HEK293 (cell line): ENCODE results near the gene ZNF853.

Experiments
- CTCF ChIA-PET: fragments of 350-600 bp; formaldehyde crosslinking; extraction: SDS; loops from one replicate; lab custom pipeline; 2021; ENCODE audit warnings: antibody characterized with exemption; lab: Yijun Ruan, JAX
- POLR2A ChIA-PET: fragments of 300-600 bp; formaldehyde crosslinking; extraction: SDS; loops from one replicate; lab custom pipeline; 2020; ENCODE audit warnings: antibody characterized with exemption, inconsistent platforms; lab: Yijun Ruan, JAX
- H3K27ac ChIP-seq: fragments of 200-500 bp; sonication (Bioruptor generic); 2 replicates; pipeline ENCODE4 v1.5.1; 2014; ENCODE audit warnings: low read depth, low read length, control low read depth, inconsistent platforms; ENCODE audit errors: extremely low read depth
- H3K36me3 ChIP-seq, 2 experiments: fragments of 200-500 bp in 1 of 2; sonication (Bioruptor generic) in 1 of 2; 1 replicate in 1 of 2; 2 replicates in 1 of 2; pipeline ENCODE4 v1.5.1; 2014 to 2017; ENCODE audit warnings: inconsistent platforms in 2 of 2, low read length in 2 of 2; ENCODE audit not compliant: control insufficient read depth in 2 of 2, insufficient read depth in 1 of 2
- H3K4me1 ChIP-seq: fragments of 200-500 bp; sonication (Bioruptor generic); 2 replicates; pipeline ENCODE4 v1.5.1; 2014; ENCODE audit warnings: mild to moderate bottlenecking, low read length, inconsistent platforms; ENCODE audit not compliant: control insufficient read depth, insufficient read depth
- H3K4me3 ChIP-seq: 2 replicates; pipeline ENCODE4 v1.5.1; 2011; ENCODE audit warnings: low read depth, mild to moderate bottlenecking, control low read depth, low read length, moderate library complexity
- H3K9me3 ChIP-seq: fragments of 200-500 bp; sonication (Bioruptor generic); 2 replicates; pipeline ENCODE4 v1.5.1; 2014; ENCODE audit warnings: low read depth, low read length, inconsistent platforms; ENCODE audit not compliant: control insufficient read depth, insufficient read depth
- ATF2 ChIP-seq: fragments of 450-650 bp; formaldehyde crosslinking; IDR thresholded peaks from 2 replicates; pipeline ENCODE4 v1.5.1; 2016; ENCODE audit warnings: missing biosample characterization, missing genetic modification characterization, low read depth
- GLIS2 ChIP-seq: fragments of 450-650 bp; formaldehyde crosslinking; IDR thresholded peaks from 2 replicates; pipeline ENCODE4 v1.5.1; 2016; ENCODE audit warnings: missing biosample characterization, missing genetic modification characterization
- PRDM10 ChIP-seq: fragments of 450-650 bp; formaldehyde crosslinking; IDR thresholded peaks from 2 replicates; pipeline ENCODE4 v1.5.1; 2016; ENCODE audit warnings: missing biosample characterization, missing genetic modification characterization
- ZBTB1 ChIP-seq: fragments of 450-650 bp; formaldehyde crosslinking; IDR thresholded peaks from 2 replicates; pipeline ENCODE4 v1.5.1; 2016; ENCODE audit warnings: missing biosample characterization, missing genetic modification characterization
- ZNF26 ChIP-seq: fragments of 450-650 bp; formaldehyde crosslinking; IDR thresholded peaks from 2 replicates; pipeline ENCODE4 v1.5.1; 2016; ENCODE audit warnings: missing biosample characterization, missing genetic modification characterization
- ZNF354C ChIP-seq: fragments of 450-650 bp; formaldehyde crosslinking; IDR thresholded peaks from 2 replicates; pipeline ENCODE4 v1.5.1; 2016; ENCODE audit warnings: missing biosample characterization, missing genetic modification characterization, low read depth, borderline replicate concordance
- ZNF404 ChIP-seq: fragments of 450-650 bp; formaldehyde crosslinking; IDR thresholded peaks from 2 replicates; pipeline ENCODE4 v1.5.1; 2017; ENCODE audit warnings: missing biosample characterization, missing genetic modification characterization
- ZNF596 ChIP-seq: fragments of 450-650 bp; IDR thresholded peaks from 2 replicates; pipeline ENCODE4 v1.5.0; 2018; ENCODE audit warnings: missing biosample characterization, mild to moderate bottlenecking, missing genetic modification characterization, moderate library complexity
- ZNF600 ChIP-seq: fragments of 450-650 bp; formaldehyde crosslinking; IDR thresholded peaks from 2 replicates; pipeline ENCODE4 v1.5.1; 2016; ENCODE audit warnings: missing biosample characterization, missing genetic modification characterization
- ZNF624 ChIP-seq: fragments of 450-650 bp; formaldehyde crosslinking; IDR thresholded peaks from 2 replicates; pipeline ENCODE4 v1.5.1; 2017; ENCODE audit warnings: missing biosample characterization, missing genetic modification characterization
- ZNF639 ChIP-seq: fragments of 450-650 bp; formaldehyde crosslinking; IDR thresholded peaks from 2 replicates; pipeline ENCODE4 v1.5.1; 2016; ENCODE audit warnings: missing biosample characterization, missing genetic modification characterization
- ZNF658 ChIP-seq: fragments of 450-650 bp; formaldehyde crosslinking; IDR thresholded peaks from 2 replicates; pipeline ENCODE4; 2016; ENCODE audit warnings: missing biosample characterization, missing genetic modification characterization
- ZNF677 ChIP-seq: fragments of 450-650 bp; IDR thresholded peaks from 2 replicates; pipeline ENCODE4 v1.5.0; 2018; ENCODE audit warnings: missing biosample characterization, mild to moderate bottlenecking, missing genetic modification characterization, moderate library complexity
- ZNF76 ChIP-seq: fragments of 450-650 bp; formaldehyde crosslinking; IDR thresholded peaks from 2 replicates; pipeline ENCODE4; 2016; ENCODE audit warnings: low read depth, missing biosample characterization, missing genetic modification characterization, borderline replicate concordance

Gene ZNF853

GRCh38 chr7:6648066-6648814 lies 32.8 kb downstream of the ZNF853 start:
- CTCF ChIA-PET, result no interaction called here
- POLR2A ChIA-PET, result no interaction called here
- H3K36me3 ChIP-seq, result peaks cover 6 to 90% of the 10 kb centered on the region in 2 experiments; a peak in 2 of 3 replicates
- H3K4me3 ChIP-seq, result no peak overlapping the region
- no peaks in the 10 kb centered on the region for H3K4me1 ChIP-seq
- no peaks in the 10 kb centered on the region for H3K9me3 ChIP-seq
- no peak overlapping the region for H3K27ac ChIP-seq
- no peak for TF ChIP-seq PRDM10
- TF ChIP-seq ZNF76 (tag by site-specific recombination), result no peak
- no peak for TF ChIP-seq ZNF624
- TF ChIP-seq ZBTB1 (tag by site-specific recombination), result no peak
- no peak for TF ChIP-seq ZNF639 (tag by site-specific recombination)
- no peak for TF ChIP-seq ZNF26 (tag by site-specific recombination)
- no peak for TF ChIP-seq ZNF658 (tag by site-specific recombination)
- no peak for TF ChIP-seq ZNF677 (tag by site-specific recombination)
- TF ChIP-seq ZNF354C (tag by site-specific recombination), result no peak
- no peak for TF ChIP-seq ATF2 (tag by site-specific recombination)
- TF ChIP-seq ZNF596 (tag by site-specific recombination), result no peak
- no peak for TF ChIP-seq ZNF600
- TF ChIP-seq, all 188 proteins: peak for 0

- no peak overlapping the region for H3K27ac ChIP-seq
- H3K36me3 ChIP-seq, result peaks cover 6 to 89% of the 10 kb centered on the region in 2 experiments; a peak in 2 of 3 replicates
- TF ChIP-seq GLIS2 (no peak), ZNF404 (tag by site-specific recombination) (no peak)
- H3K4me3 ChIP-seq, result no peak overlapping the region
- no peaks in the 10 kb centered on the region for H3K4me1 ChIP-seq
- H3K9me3 ChIP-seq, result no peaks in the 10 kb centered on the region
- CTCF ChIA-PET, result no interaction called here
- POLR2A ChIA-PET, result no interaction called here
Observed at GRCh38 chr7:6648815-6649104, 33.4 kb downstream of the ZNF853 start.
